ENCODE data around the gene LDLRAP1. TPM values are rescaled to one million over a fixed set of nuclear protein-coding genes. Genes with fewer than 3 reads are reported as not detected.

The LDLRAP1 gene
- total and polyA plus RNA-seq, 9 of the 15 experiments (the other 6 are each of a cell fraction or from before 2014, with no cell fraction given): 0.56 to 29.6 (median 16.2) TPM

DNA sequence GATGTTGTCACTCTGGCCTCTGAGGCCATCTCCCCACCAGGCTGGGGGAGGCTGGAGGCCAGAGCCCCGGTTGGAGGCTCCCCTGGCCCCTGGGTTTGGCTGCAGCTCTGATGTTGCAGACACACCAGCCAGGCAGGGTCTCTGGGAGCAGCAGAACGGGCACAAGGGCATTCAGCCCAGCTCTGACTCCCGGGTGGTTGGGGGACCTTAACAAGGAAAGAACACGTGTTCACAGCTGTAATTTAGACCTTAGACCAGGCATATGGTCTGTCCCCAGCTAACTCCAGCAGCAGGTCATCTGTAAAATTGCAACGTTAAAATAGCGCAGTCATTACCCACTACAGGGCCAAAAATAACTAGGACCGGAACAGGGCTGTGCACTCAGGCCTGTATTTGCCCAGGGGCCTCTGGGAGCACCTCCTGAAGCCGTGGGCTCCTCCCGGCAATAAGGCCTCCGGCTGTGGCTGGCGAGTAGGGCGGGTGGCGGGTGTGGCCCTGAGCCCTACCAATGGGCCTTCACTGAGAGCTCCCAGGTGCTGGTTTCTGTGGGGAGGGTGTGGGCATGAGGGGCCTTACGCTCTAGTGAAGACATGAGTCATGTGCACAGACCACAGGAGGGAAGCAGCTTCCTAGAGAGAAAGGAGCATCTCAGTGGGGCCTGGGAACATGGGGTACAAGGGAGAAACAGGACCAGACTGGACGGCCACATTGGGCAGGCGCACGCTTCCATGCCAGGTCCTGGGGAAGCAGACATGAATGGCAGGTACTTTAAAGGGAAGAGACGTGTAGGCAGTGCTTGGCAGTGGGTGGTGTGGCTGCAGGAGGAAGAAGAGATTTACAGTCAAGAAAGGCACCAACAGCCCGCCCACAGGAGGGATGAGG is 6.1 kb downstream of the LDLRAP1 start (continued):
- TF ChIP-seq, protein P1, sequence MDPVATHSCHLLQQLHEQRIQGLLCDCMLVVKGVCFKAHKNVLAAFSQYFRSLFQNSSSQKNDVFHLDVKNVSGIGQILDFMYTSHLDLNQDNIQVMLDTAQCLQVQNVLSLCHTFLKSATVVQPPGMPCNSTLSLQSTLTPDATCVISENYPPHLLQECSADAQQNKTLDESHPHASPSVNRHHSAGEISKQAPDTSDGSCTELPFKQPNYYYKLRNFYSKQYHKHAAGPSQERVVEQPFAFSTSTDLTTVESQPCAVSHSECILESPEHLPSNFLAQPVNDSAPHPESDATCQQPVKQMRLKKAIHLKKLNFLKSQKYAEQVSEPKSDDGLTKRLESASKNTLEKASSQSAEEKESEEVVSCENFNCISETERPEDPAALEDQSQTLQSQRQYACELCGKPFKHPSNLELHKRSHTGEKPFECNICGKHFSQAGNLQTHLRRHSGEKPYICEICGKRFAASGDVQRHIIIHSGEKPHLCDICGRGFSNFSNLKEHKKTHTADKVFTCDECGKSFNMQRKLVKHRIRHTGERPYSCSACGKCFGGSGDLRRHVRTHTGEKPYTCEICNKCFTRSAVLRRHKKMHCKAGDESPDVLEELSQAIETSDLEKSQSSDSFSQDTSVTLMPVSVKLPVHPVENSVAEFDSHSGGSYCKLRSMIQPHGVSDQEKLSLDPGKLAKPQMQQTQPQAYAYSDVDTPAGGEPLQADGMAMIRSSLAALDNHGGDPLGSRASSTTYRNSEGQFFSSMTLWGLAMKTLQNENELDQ (CRISPR knock-in tag; IDR thresholded peaks at IDR 0.05; ENCODE audit: borderline replicate concordance): no peak
- TF ChIP-seq ZNF311 (CRISPR knock-in tag; IDR thresholded peaks at IDR 0.05): no peak
- TF ChIP-seq MAZ (CRISPR knock-in tag; conservative IDR thresholded peaks at IDR 0.05 in 1 of 2, IDR thresholded peaks at IDR 0.05 in 1 of 2): peak; percentile 69 to 85; a peak in 3 of 4 replicates
- TF ChIP-seq, protein P2, sequence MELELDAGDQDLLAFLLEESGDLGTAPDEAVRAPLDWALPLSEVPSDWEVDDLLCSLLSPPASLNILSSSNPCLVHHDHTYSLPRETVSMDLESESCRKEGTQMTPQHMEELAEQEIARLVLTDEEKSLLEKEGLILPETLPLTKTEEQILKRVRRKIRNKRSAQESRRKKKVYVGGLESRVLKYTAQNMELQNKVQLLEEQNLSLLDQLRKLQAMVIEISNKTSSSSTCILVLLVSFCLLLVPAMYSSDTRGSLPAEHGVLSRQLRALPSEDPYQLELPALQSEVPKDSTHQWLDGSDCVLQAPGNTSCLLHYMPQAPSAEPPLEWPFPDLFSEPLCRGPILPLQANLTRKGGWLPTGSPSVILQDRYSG (tag; conservative IDR thresholded peaks at IDR 0.05; ENCODE audit: low read depth): peak; percentile 55
- TF ChIP-seq TRIM28 (IDR thresholded peaks at IDR 0.05): no peak
- TF ChIP-seq HOXB6 (CRISPR knock-in tag; IDR thresholded peaks at IDR 0.05; ENCODE audit: borderline replicate concordance): no peak
- 0 out of 4 replicates have a peak, but pooled peaks of 1 of the 2 experiments have one; percentile 9 for TF ChIP-seq RAD21 (CRISPR knock-in tag; conservative IDR thresholded peaks at IDR 0.05 in 1 of 2, IDR thresholded peaks at IDR 0.05 in 1 of 2)
- TF ChIP-seq HMG20B (CRISPR knock-in tag; IDR thresholded peaks at IDR 0.05): no peak
- TF ChIP-seq, protein P3, sequence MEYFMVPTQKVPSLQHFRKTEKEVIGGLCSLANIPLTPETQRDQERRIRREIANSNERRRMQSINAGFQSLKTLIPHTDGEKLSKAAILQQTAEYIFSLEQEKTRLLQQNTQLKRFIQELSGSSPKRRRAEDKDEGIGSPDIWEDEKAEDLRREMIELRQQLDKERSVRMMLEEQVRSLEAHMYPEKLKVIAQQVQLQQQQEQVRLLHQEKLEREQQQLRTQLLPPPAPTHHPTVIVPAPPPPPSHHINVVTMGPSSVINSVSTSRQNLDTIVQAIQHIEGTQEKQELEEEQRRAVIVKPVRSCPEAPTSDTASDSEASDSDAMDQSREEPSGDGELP (CRISPR knock-in tag; IDR thresholded peaks at IDR 0.05; ENCODE audit: borderline replicate concordance): peak; percentile 88; the same call in 1 of the 2 replicates
- TF ChIP-seq TBP (optimal IDR thresholded peaks at IDR 0.05; ENCODE audit: low read depth, low read length): peak; percentile 68
- TF ChIP-seq, protein P4, sequence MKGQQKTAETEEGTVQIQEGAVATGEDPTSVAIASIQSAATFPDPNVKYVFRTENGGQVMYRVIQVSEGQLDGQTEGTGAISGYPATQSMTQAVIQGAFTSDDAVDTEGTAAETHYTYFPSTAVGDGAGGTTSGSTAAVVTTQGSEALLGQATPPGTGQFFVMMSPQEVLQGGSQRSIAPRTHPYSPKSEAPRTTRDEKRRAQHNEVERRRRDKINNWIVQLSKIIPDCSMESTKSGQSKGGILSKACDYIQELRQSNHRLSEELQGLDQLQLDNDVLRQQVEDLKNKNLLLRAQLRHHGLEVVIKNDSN (CRISPR knock-in tag; IDR thresholded peaks at IDR 0.05): peak; percentile 61
- TF ChIP-seq ZNF24 (IDR thresholded peaks at IDR 0.05): peak; percentile 32; the same call in 1 of the 2 replicates
- TF ChIP-seq ARID1B (IDR thresholded peaks at IDR 0.05): 0 out of 2 replicates have a peak, but pooled peaks have one; percentile 50
- TF ChIP-seq IFI16 (CRISPR knock-in tag; IDR thresholded peaks at IDR 0.05): no peak
- TF ChIP-seq CBFA2T3 (IDR thresholded peaks at IDR 0.05): peak; percentile 42; the same call in 1 of the 2 replicates
- no peak for TF ChIP-seq ZC3H4 (CRISPR knock-in tag; IDR thresholded peaks at IDR 0.05; ENCODE audit: borderline replicate concordance)
- no peak for TF ChIP-seq ZNF644 (tag; IDR thresholded peaks at IDR 0.05; ENCODE audit: low read depth)
- no peak; the same call in 1 of the 2 replicates for TF ChIP-seq GABPA (tag; conservative IDR thresholded peaks at IDR 0.05; ENCODE audit: low read depth)
- no peak for TF ChIP-seq ARNT (IDR thresholded peaks at IDR 0.05)
- TF ChIP-seq RFX7 (CRISPR knock-in tag; IDR thresholded peaks at IDR 0.05): no peak
- no peak for TF ChIP-seq SIRT6 (IDR thresholded peaks at IDR 0.05; ENCODE audit: low read depth, low read length)
- TF ChIP-seq SRSF3 (IDR thresholded peaks at IDR 0.05; ENCODE audit: insufficient read depth, low read length): no peak
- no peak for TF ChIP-seq GABPB2 (CRISPR knock-in tag; conservative IDR thresholded peaks at IDR 0.05)
- no peak for TF ChIP-seq ZNF707 (CRISPR knock-in tag; conservative IDR thresholded peaks at IDR 0.05)

Data from K562 (cell line).